PC-9 (cell line): ENCODE data around the gene CAPN10. TPM values are rescaled to one million over a fixed set of nuclear protein-coding genes. Genes with fewer than 3 reads are reported as not detected.
A peak's percentile ranks its signal among the peaks of the same experiment; 100 is the strongest.

Experiments
- BruUV-seq: library from RNA; stranded (reverse); fragments of 400-500 nt; replicated peaks from 2 replicates; lab custom pipeline; 2021; lab: Mats Ljungman, UMichigan
- CTCF ChIA-PET: fragments of 300-600 bp; sonication (Branson Sonifier 250); formaldehyde crosslinking; loops from one replicate; lab custom pipeline; 2022; ENCODE audit warnings: antibody characterized with exemption; lab: Charles Lee
- POLR2A ChIA-PET: fragments of 300-600 bp; sonication (Branson Sonifier 250); formaldehyde crosslinking; loops from one replicate; lab custom pipeline; 2022; ENCODE audit warnings: antibody characterized with exemption; ENCODE audit not compliant: unreplicated experiment; lab: Charles Lee
- DNase-seq, 2 experiments: peaks; one replicate each; pipeline versions ENCODE4 v3.0.0 to v3.0.0-alpha.2; 2015 to 2022; ENCODE audit warnings: mixed read lengths in 1 of 2
- H2AFZ ChIP-seq: fragments of 200-600 bp; sonication (generic); 2 replicates; pipeline ENCODE4 v1.8.1; 2017; ENCODE audit warnings: antibody characterized with exemption
- H3F3A ChIP-seq: fragments of 200-600 bp; sonication (generic); 2 replicates; pipeline ENCODE4 v1.8.1; 2017; ENCODE audit warnings: antibody characterized with exemption, mild to moderate bottlenecking, low read depth; ENCODE audit not compliant: insufficient read depth
- H3K27ac ChIP-seq: fragments of 200-600 bp; sonication (generic); 2 replicates; pipeline ENCODE4 v1.6.1; 2016; ENCODE audit warnings: mixed run types
- H3K27me3 ChIP-seq: fragments of 200-600 bp; sonication (generic); 2 replicates; pipeline ENCODE4 v1.6.1; 2016; ENCODE audit warnings: low read depth, mixed run types; ENCODE audit not compliant: insufficient read depth
- H3K36me3 ChIP-seq: fragments of 200-600 bp; sonication (generic); 2 replicates; pipeline ENCODE4 v1.6.1; 2016; ENCODE audit warnings: low read depth, mixed run types
- H3K4me1 ChIP-seq: fragments of 200-600 bp; sonication (generic); replicated peaks from 2 replicates; pipeline ENCODE4 v1.6.1; 2016; ENCODE audit warnings: mixed run types; ENCODE audit not compliant: insufficient read depth
- H3K4me2 ChIP-seq: fragments of 200-600 bp; sonication (generic); 2 replicates; pipeline ENCODE4 v1.6.1; 2017; ENCODE audit warnings: mixed run types
- H3K4me3 ChIP-seq: fragments of 200-600 bp; sonication (generic); 2 replicates; pipeline ENCODE4 v1.6.1; 2016; ENCODE audit warnings: mixed run types
- H3K79me2 ChIP-seq: fragments of 200-600 bp; sonication (generic); 2 replicates; pipeline ENCODE4 v1.6.1; 2017; ENCODE audit warnings: low read depth, mixed run types
- H3K9me2 ChIP-seq: fragments of 200-600 bp; sonication (generic); 2 replicates; pipeline ENCODE4 v1.8.1; 2017; ENCODE audit warnings: mild to moderate bottlenecking; ENCODE audit not compliant: insufficient read depth
- H3K9me3 ChIP-seq: fragments of 200-600 bp; sonication (generic); 2 replicates; pipeline ENCODE4 v1.8.1; 2016; ENCODE audit warnings: low read depth; ENCODE audit not compliant: insufficient read depth
- H4K20me1 ChIP-seq: fragments of 200-600 bp; sonication (generic); 2 replicates; pipeline ENCODE4 v1.8.1; 2017; ENCODE audit not compliant: insufficient read depth
- EZH2 ChIP-seq: fragments of 200-600 bp; sonication (generic); IDR thresholded peaks from 2 replicates; pipeline ENCODE4 v1.8.0; 2017; ENCODE audit warnings: antibody characterized with exemption, low read depth
- intact Hi-C: fragments of 100-400 bp; cut with micrococcal nuclease; formaldehyde crosslinking; loops from one replicate; pipeline ENCODE4 v1.10.0; 2022; ENCODE audit not compliant: unreplicated experiment
- total RNA-seq: library from RNA; stranded (reverse); gene quantifications from 2 replicates; pipeline ENCODE4 v1.2.3, GENCODE V29; 2021
- TF ChIP-seq, protein P1 (sequence below): fragments of 200-600 bp; sonication (generic); conservative IDR thresholded peaks from 2 replicates; pipeline ENCODE4 v1.6.1; 2017; ENCODE audit warnings: mixed run types, antibody characterized with exemption, mild to moderate bottlenecking, moderate library complexity

The CAPN10 gene
- total RNA-seq, 1 experiment from 2014 or later = 49.8 TPM

GRCh38 chr2:240567137-240567871, 19.2 kb upstream of the CAPN10 start:
- DNase-seq = no peak
- BruUV-seq = TSS peak; percentile 20
- Histone ChIP-seq H3K4me3 (peak overlapping the region; percentile 67), H2AFZ (peak overlapping the region; percentile 77), H3K27ac (peak overlapping the region; percentile 44), H3K79me2 (peaks cover 66% of the 10 kb centered on the region), H3K4me1 (peaks cover 65% of the 10 kb centered on the region), H4K20me1 (peaks cover 30% of the 10 kb centered on the region), H3K36me3 (peaks cover 11% of the 10 kb centered on the region; the same call in 1 of the 2 replicates), H3K27me3 (no peaks in the 10 kb centered on the region), H3K9me3 (no peaks in the 10 kb centered on the region), H3K9me2 (no peaks in the 10 kb centered on the region), H3F3A (peaks cover 33% of the 10 kb centered on the region), H3K4me2 (peak overlapping the region; percentile 99)
- TF ChIP-seq EZH2 = no peak
- TF ChIP-seq, protein P1, sequence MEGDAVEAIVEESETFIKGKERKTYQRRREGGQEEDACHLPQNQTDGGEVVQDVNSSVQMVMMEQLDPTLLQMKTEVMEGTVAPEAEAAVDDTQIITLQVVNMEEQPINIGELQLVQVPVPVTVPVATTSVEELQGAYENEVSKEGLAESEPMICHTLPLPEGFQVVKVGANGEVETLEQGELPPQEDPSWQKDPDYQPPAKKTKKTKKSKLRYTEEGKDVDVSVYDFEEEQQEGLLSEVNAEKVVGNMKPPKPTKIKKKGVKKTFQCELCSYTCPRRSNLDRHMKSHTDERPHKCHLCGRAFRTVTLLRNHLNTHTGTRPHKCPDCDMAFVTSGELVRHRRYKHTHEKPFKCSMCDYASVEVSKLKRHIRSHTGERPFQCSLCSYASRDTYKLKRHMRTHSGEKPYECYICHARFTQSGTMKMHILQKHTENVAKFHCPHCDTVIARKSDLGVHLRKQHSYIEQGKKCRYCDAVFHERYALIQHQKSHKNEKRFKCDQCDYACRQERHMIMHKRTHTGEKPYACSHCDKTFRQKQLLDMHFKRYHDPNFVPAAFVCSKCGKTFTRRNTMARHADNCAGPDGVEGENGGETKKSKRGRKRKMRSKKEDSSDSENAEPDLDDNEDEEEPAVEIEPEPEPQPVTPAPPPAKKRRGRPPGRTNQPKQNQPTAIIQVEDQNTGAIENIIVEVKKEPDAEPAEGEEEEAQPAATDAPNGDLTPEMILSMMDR = no peak
- CTCF ChIA-PET = interaction anchor here (2.3 to 2.8 kb wide), 3 partner anchors 13 to 53 kb away, joined by 15 to 34 read pairs (median 22); partner anchors contain the start of gene CAPN10
- POLR2A ChIA-PET = interaction anchor here (0.7 to 1.8 kb wide), 2 partner anchors 13 to 542 kb away, joined by 10 to 24 read pairs; partner anchors contain the start of gene NDUFA10
- intact Hi-C loops = loop anchor here (5.0 to 10.0 kb wide), 7 partner anchors 55 to 503 kb away; partner anchors contain the start of gene GPC1

DNA sequence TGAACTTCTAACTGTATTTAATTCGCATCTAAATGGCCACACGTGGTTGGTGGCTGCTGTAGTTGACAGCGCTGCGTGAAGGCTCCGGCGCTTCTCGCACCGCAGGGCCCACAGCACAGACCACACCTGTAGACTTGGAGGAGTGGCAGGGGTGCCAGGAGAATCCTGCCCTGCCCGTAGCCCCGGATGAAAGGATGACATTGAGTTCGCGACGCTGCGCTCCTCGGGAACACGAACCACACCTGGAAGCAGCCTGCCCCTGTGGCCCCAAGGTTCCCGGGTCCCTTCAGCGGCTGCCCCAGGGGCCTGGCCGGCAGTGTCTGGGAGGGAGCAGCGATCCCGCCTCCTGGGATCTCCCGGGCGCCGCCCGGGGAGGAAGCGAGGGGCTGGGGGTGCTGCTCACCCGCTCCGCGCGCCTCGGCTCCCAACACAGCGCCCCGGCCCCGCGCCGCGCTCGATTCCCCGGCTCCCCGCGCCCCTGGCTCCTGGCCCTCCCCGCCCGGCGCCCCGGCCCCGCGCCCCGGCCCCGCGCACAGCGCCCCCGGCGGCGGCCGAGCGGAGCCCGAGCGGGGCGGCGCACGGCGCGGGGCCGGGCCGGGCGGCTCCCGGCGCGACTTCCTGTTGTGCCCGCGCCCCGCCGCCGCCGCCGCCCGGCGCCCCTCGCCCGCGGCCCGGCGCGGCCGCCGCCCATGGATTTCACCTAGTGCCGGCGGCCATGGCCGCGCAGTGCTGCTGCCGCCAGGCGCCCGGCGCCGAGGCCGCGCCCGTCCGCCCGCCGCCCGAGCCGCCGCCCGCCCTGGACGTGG, 18.5 kb upstream of the CAPN10 start, which contains the start of gene RNPEPL1:
Gene RNPEPL1, plus strand, starts transcription at position 613 of the 806 bp plus-strand sequence. Its CDS starts 103 bp downstream, at position 716.
- Histone ChIP-seq H3K9me3 (no peaks in the 10 kb centered on the region), H2AFZ (peak within 1 kb of the TSS; percentile 77), H4K20me1 (peaks cover 37% of the 10 kb centered on the region), H3K27ac (peak within 1 kb of the TSS; percentile 20), H3K9me2 (no peaks in the 10 kb centered on the region), H3K27me3 (no peaks in the 10 kb centered on the region), H3K36me3 (0 out of 2 replicates have a peak, but pooled peaks cover 6% of the 10 kb centered on the region), H3K4me3 (peak within 1 kb of the TSS; percentile 81), H3K4me1 (peaks cover 57% of the 10 kb centered on the region), H3K79me2 (peaks cover 58% of the 10 kb centered on the region), H3K4me2 (peak within 1 kb of the TSS; percentile 99), H3F3A (peaks cover 26% of the 10 kb centered on the region)
- POLR2A ChIA-PET = no interaction called here
- no peak for TF ChIP-seq EZH2
- TF ChIP-seq, protein P1 = 0 out of 2 replicates have a peak, but pooled peaks have one; percentile 26
- DNase-seq = peak; percentile 53 to 62
- CTCF ChIA-PET = no interaction called here
- BruUV-seq = no TSS peak
- intact Hi-C loops = loop anchor here (5.0 to 10.0 kb wide), 7 partner anchors 56 to 503 kb away; partner anchors contain the start of gene GPC1
